PFSK-1 (cell line): ENCODE results near the gene CDC42BPG.

Experiments
- POLR2AphosphoS5 ChIP-seq: IDR thresholded peaks from 2 replicates; pipeline ENCODE4 v1.6.1; 2012; ENCODE audit warnings: low read depth, mild to moderate bottlenecking, control low read depth, low read length, moderate library complexity
- REST ChIP-seq, 2 experiments: IDR thresholded peaks; 2 replicates each; pipeline versions ENCODE4 v1.6.1 to v1.8.0; 2011 to 2012; ENCODE audit warnings: low read depth in 2 of 2, low read length in 2 of 2, control low read depth in 1 of 2, inconsistent platforms in 1 of 2, mild to moderate bottlenecking in 1 of 2, moderate library complexity in 1 of 2; ENCODE audit not compliant: insufficient read depth in 1 of 2
- SIN3A ChIP-seq: IDR thresholded peaks from 2 replicates; pipeline ENCODE4 v1.6.1; 2012; ENCODE audit warnings: mild to moderate bottlenecking, low read length, moderate library complexity, borderline replicate concordance; ENCODE audit not compliant: insufficient read depth

GRCh38 chr11:64892411-64892831, 48.0 kb upstream of the CDC42BPG start:
- TF ChIP-seq REST (IDR thresholded peaks at IDR 0.05; ENCODE audit: insufficient read depth in 1 of 2, low read depth in 2 of 2, low read length in 2 of 2) = no peak
- TF ChIP-seq SIN3A = no peak
- TF ChIP-seq POLR2AphosphoS5 = no peak
